A549 (cell line): ENCODE results near the gene PRKAG2. TPM values are rescaled to one million over a fixed set of nuclear protein-coding genes. Genes with fewer than 3 reads are reported as not detected.
A peak's percentile ranks its signal among the peaks of the same experiment; 100 is the strongest.

Experiments
- CBX2 ChIP-seq: fragments of 200-600 bp; sonication (generic); IDR thresholded peaks from 2 replicates; pipeline ENCODE4 v1.6.1; 2016; ENCODE audit warnings: low read depth, mild to moderate bottlenecking, borderline replicate concordance
- CEBPB ChIP-seq, 2 experiments: fragments of >200 bp in 1 of 2; sonication (Bioruptor Twin) in 1 of 2; formaldehyde crosslinking in 1 of 2; IDR thresholded peaks; 2 replicates each; pipeline ENCODE4 v1.6.1; 2012 to 2016
- CHD4 ChIP-seq: fragments of 200-600 bp; sonication (generic); IDR thresholded peaks from 2 replicates; pipeline ENCODE4 v1.6.1; 2016; ENCODE audit warnings: antibody characterized with exemption, mild to moderate bottlenecking, borderline replicate concordance
- CTCF ChIP-seq: fragments of >200 bp; sonication (Bioruptor Twin); formaldehyde crosslinking; IDR thresholded peaks from 3 replicates; pipeline ENCODE4 v1.5.1; 2016
- E2F6 ChIP-seq: IDR thresholded peaks from 2 replicates; pipeline ENCODE4 v1.6.1; 2012; ENCODE audit warnings: low read depth, borderline replicate concordance
- ELK1 ChIP-seq: fragments of 150-350 bp; IDR thresholded peaks from 2 replicates; pipeline ENCODE4 v1.6.1; 2014; ENCODE audit warnings: low read depth, mild to moderate bottlenecking, low read length
- EP300 ChIP-seq, 2 experiments: fragments of >200 bp; sonication (Bioruptor Twin); formaldehyde crosslinking; IDR thresholded peaks; 2 replicates in 1 of 2; 3 replicates in 1 of 2; pipeline ENCODE4 v1.6.1; 2016 to 2017
- FOSB ChIP-seq: fragments of 250-450 bp; sonication (Bioruptor Pico); IDR thresholded peaks from 2 replicates; pipeline ENCODE4 v1.5.0; 2020; ENCODE audit warnings: mild to moderate bottlenecking, moderate library complexity
- FOSL2 ChIP-seq, 2 experiments: fragments of 450-650 bp in 1 of 2; fragments of >200 bp in 1 of 2; sonication (Bioruptor Twin) in 1 of 2; formaldehyde crosslinking; IDR thresholded peaks; 2 replicates each; pipeline versions ENCODE4 v1.5.0 to v1.6.1; 2016 to 2020; ENCODE audit warnings: mild to moderate bottlenecking in 1 of 2, moderate library complexity in 1 of 2
- FOXS1 ChIP-seq: fragments of 250-450 bp; sonication (Bioruptor Pico); IDR thresholded peaks from 2 replicates; pipeline ENCODE4 v1.5.0; 2020; ENCODE audit warnings: mild to moderate bottlenecking, moderate library complexity
- HOXA7 ChIP-seq: fragments of 250-450 bp; sonication (Bioruptor Pico); IDR thresholded peaks from 2 replicates; pipeline ENCODE4 v1.5.0; 2020; ENCODE audit warnings: mild to moderate bottlenecking, moderate library complexity
- HOXB13 ChIP-seq: fragments of 250-450 bp; sonication (Bioruptor Pico); IDR thresholded peaks from 2 replicates; pipeline ENCODE4 v1.5.0; 2020; ENCODE audit warnings: low read depth, mild to moderate bottlenecking, moderate library complexity
- JUNB ChIP-seq: fragments of >200 bp; sonication (Bioruptor Twin); formaldehyde crosslinking; IDR thresholded peaks from 2 replicates; pipeline ENCODE4 v1.6.1; 2016
- NFE2L2 ChIP-seq: fragments of 150-350 bp; conservative IDR thresholded peaks from 2 replicates; pipeline ENCODE4 v1.6.1; 2014; ENCODE audit warnings: low read length
- NPAS2 ChIP-seq: fragments of 250-450 bp; sonication (Bioruptor Pico); IDR thresholded peaks from 2 replicates; pipeline ENCODE4 v1.8.0; 2022; ENCODE audit warnings: mild to moderate bottlenecking, moderate library complexity, borderline replicate concordance
- PHF8 ChIP-seq: fragments of 200-600 bp; sonication (generic); IDR thresholded peaks from 2 replicates; pipeline ENCODE4 v1.6.1; 2016; ENCODE audit warnings: low read depth, mild to moderate bottlenecking, antibody characterized with exemption, moderate library complexity, borderline replicate concordance
- POLR2AphosphoS2 ChIP-seq: conservative IDR thresholded peaks from 2 replicates; pipeline ENCODE4 v1.6.1; 2012; ENCODE audit warnings: low read length, improper control_type of control experiment, inconsistent platforms
- RAD21 ChIP-seq, 2 experiments: fragments of >200 bp in 1 of 2; sonication (Bioruptor Twin) in 1 of 2; formaldehyde crosslinking in 1 of 2; IDR thresholded peaks in 1 of 2; conservative IDR thresholded peaks in 1 of 2; 2 replicates in 1 of 2; 3 replicates in 1 of 2; pipeline ENCODE4 v1.6.1; 2012 to 2018; ENCODE audit warnings: inconsistent platforms in 1 of 2
- RCOR1 ChIP-seq: fragments of 150-350 bp; IDR thresholded peaks from 2 replicates; pipeline ENCODE4 v1.6.1; 2014; ENCODE audit warnings: antibody characterized with exemption, low read length, low read depth
- REST ChIP-seq: fragments of 200-600 bp; sonication (generic); IDR thresholded peaks from 2 replicates; pipeline ENCODE4 v1.6.1; 2016; ENCODE audit warnings: antibody characterized with exemption, mild to moderate bottlenecking, moderate library complexity
- RFX5 ChIP-seq: fragments of 450-650 bp; IDR thresholded peaks from 2 replicates; pipeline ENCODE4 v1.7.1; 2014; ENCODE audit warnings: antibody characterized with exemption, mild to moderate bottlenecking, moderate library complexity
- SMC3 ChIP-seq: fragments of >200 bp; sonication (Bioruptor Twin); formaldehyde crosslinking; IDR thresholded peaks from 3 replicates; pipeline ENCODE4 v1.6.1; 2018; ENCODE audit warnings: inconsistent platforms
- USF2 ChIP-seq: fragments of 450-650 bp; IDR thresholded peaks from 2 replicates; pipeline ENCODE4 v1.6.1; 2014; ENCODE audit warnings: antibody characterized with exemption
- ZSCAN20 ChIP-seq: fragments of 250-450 bp; sonication (Bioruptor Pico); IDR thresholded peaks from 2 replicates; pipeline ENCODE4 v1.8.0; 2022; ENCODE audit warnings: mild to moderate bottlenecking, moderate library complexity
- polyA plus RNA-seq, 4 experiments: library from polyadenylated mRNA; depleted of rRNA in 3 of 4; stranded (reverse); fragments of >200 nt; fragmentation: RNase III in 1 of 4; extraction: RNeasy Plus Mini Kit Qiagen cat#74134 plus additional on column Dnase treatment in 1 of 4; gene quantifications; 2 replicates in 3 of 4; 3 replicates in 1 of 4; pipeline ENCODE4 v1.2.3, GENCODE V29; 2011 to 2017
- TF ChIP-seq, protein P1 (sequence below): fragments of >200 bp; sonication (Bioruptor Twin); formaldehyde crosslinking; IDR thresholded peaks from 3 replicates; pipeline ENCODE4 v1.6.1; 2016
- TF ChIP-seq, protein P2 (sequence below): fragments of 250-450 bp; sonication (Bioruptor Pico); IDR thresholded peaks from 2 replicates; pipeline ENCODE4 v1.5.0; 2020; ENCODE audit warnings: low read depth, mild to moderate bottlenecking, moderate library complexity
- TF ChIP-seq, protein P3 (sequence below): IDR thresholded peaks from 2 replicates; pipeline ENCODE4 v1.6.1; 2012

Gene PRKAG2
- polyA plus RNA-seq, 2 of the 4 experiments (the other 2 are of a cell fraction), result 26.5 to 31.7 TPM

- no peak for TF ChIP-seq REST
- TF ChIP-seq HOXA7 (CRISPR knock-in tag), result no peak
- TF ChIP-seq ELK1, result no peak
- TF ChIP-seq HOXB13 (CRISPR knock-in tag), result no peak
- no peak for TF ChIP-seq E2F6
- TF ChIP-seq, protein P1, sequence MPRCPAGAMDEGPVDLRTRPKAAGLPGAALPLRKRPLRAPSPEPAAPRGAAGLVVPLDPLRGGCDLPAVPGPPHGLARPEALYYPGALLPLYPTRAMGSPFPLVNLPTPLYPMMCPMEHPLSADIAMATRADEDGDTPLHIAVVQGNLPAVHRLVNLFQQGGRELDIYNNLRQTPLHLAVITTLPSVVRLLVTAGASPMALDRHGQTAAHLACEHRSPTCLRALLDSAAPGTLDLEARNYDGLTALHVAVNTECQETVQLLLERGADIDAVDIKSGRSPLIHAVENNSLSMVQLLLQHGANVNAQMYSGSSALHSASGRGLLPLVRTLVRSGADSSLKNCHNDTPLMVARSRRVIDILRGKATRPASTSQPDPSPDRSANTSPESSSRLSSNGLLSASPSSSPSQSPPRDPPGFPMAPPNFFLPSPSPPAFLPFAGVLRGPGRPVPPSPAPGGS, result no peak
- TF ChIP-seq CBX2, result no peak
- TF ChIP-seq SMC3, result peak; percentile 40; the same call in 2 of the 3 replicates
- no peak for TF ChIP-seq FOXS1
- TF ChIP-seq FOSB (CRISPR knock-in tag), result no peak
- peak; percentile 30 to 45; a peak in 1 of 4 replicates for TF ChIP-seq CEBPB (IDR thresholded peaks at IDR 0.05)
- peak; percentile 53; the same call in 1 of the 2 replicates for TF ChIP-seq FOSL2 (IDR thresholded peaks at IDR 0.05)
- 0 out of 2 replicates have a peak, but pooled peaks have one; percentile 2 for TF ChIP-seq FOSL2 (CRISPR knock-in tag; IDR thresholded peaks at IDR 0.05)
- no peak for TF ChIP-seq NFE2L2
- no peak for TF ChIP-seq POLR2AphosphoS2
- no peak for TF ChIP-seq RFX5
- peak; percentile 78 to 88; a peak in 3 of 5 replicates for TF ChIP-seq EP300 (IDR thresholded peaks at IDR 0.05)
- peak; percentile 1 to 37; a peak in 2 of 5 replicates for TF ChIP-seq RAD21 (conservative IDR thresholded peaks at IDR 0.05 in 1 of 2, IDR thresholded peaks at IDR 0.05 in 1 of 2)
- no peak for TF ChIP-seq ZSCAN20 (CRISPR knock-in tag)
- TF ChIP-seq USF2, result no peak
- TF ChIP-seq NPAS2, result no peak
- no peak for TF ChIP-seq CTCF
- TF ChIP-seq, protein P2, sequence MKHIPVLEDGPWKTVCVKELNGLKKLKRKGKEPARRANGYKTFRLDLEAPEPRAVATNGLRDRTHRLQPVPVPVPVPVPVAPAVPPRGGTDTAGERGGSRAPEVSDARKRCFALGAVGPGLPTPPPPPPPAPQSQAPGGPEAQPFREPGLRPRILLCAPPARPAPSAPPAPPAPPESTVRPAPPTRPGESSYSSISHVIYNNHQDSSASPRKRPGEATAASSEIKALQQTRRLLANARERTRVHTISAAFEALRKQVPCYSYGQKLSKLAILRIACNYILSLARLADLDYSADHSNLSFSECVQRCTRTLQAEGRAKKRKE (CRISPR knock-in tag), result no peak
- TF ChIP-seq, protein P3, sequence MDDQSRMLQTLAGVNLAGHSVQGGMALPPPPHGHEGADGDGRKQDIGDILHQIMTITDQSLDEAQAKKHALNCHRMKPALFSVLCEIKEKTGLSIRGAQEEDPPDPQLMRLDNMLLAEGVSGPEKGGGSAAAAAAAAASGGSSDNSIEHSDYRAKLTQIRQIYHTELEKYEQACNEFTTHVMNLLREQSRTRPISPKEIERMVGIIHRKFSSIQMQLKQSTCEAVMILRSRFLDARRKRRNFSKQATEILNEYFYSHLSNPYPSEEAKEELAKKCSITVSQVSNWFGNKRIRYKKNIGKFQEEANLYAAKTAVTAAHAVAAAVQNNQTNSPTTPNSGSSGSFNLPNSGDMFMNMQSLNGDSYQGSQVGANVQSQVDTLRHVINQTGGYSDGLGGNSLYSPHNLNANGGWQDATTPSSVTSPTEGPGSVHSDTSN, result no peak
- peak; percentile 59; the same call in 1 of the 2 replicates for TF ChIP-seq JUNB
- TF ChIP-seq CHD4, result no peak
- no peak for TF ChIP-seq RCOR1
- no peak for TF ChIP-seq PHF8
Measured at GRCh38 chr7:151699147-151699927, 177.6 kb downstream of the PRKAG2 start (continued).
